Neural crest cell (in vitro differentiated cells): ENCODE results near the gene ADAMTS17. TPM values are rescaled to one million over a fixed set of nuclear protein-coding genes. Genes with fewer than 3 reads are reported as not detected.

Source experiments
- DNase-seq: peaks from one replicate; pipeline ENCODE4 v3.0.0; 2021; ENCODE audit warnings: low read depth, mixed read lengths, low spot score
- H3K27ac Mint-ChIP-seq: one replicate; pipeline ENCODE4 v1.8.0; 2021; ENCODE audit warnings: mild to moderate bottlenecking, mixed read lengths; ENCODE audit not compliant: unreplicated experiment
- H3K27me3 Mint-ChIP-seq: 2 replicates; pipeline ENCODE4 v1.8.0; 2021; ENCODE audit warnings: low read depth, mild to moderate bottlenecking, mixed read lengths
- H3K36me3 Mint-ChIP-seq: 2 replicates; pipeline ENCODE4 v1.8.0; 2021; ENCODE audit warnings: low read depth, mild to moderate bottlenecking, mixed read lengths
- H3K4me1 Mint-ChIP-seq: 2 replicates; pipeline ENCODE4 v1.8.0; 2021; ENCODE audit warnings: mixed read lengths
- H3K4me3 Mint-ChIP-seq: one replicate; pipeline ENCODE4 v1.8.0; 2021; ENCODE audit warnings: mild to moderate bottlenecking, mixed read lengths
- H3K9me3 Mint-ChIP-seq: 2 replicates; pipeline ENCODE4 v1.8.0; 2021; ENCODE audit warnings: mixed read lengths
- total RNA-seq: library from RNA; stranded (reverse); gene quantifications from 2 replicates; pipeline ENCODE4 v1.2.1, GENCODE V29; 2021
- TF ChIP-seq, protein P1 (sequence below): fragments of 200-600 bp; sonication (generic); conservative IDR thresholded peaks from 2 replicates; pipeline ENCODE4 v1.5.0; 2021; ENCODE audit warnings: antibody characterized with exemption, mild to moderate bottlenecking

The ADAMTS17 gene
- total RNA-seq, 1 donor from 2014 or later, result 2.3 TPM

DNA sequence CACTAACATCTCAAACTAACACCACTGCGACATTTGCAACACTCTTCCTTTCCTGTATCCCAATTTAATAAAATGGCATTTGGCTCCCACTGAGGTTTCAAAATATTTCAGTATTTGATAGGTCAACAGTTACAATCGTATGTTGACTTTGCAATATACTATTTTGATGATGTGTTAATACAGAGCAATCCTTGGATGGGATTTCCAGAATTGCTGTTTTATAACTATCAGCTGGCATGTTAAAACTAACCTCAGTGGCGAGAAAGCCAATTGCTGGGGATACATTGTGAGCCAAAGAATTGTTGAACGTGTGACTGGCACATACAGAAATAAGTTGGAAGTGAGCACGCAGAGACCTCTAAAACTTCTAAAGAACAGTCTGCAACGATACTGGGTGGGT lies 382.4 kb downstream of the ADAMTS17 start:
- no peak overlapping the region for H3K27ac Mint-ChIP-seq
- TF ChIP-seq, protein P1, sequence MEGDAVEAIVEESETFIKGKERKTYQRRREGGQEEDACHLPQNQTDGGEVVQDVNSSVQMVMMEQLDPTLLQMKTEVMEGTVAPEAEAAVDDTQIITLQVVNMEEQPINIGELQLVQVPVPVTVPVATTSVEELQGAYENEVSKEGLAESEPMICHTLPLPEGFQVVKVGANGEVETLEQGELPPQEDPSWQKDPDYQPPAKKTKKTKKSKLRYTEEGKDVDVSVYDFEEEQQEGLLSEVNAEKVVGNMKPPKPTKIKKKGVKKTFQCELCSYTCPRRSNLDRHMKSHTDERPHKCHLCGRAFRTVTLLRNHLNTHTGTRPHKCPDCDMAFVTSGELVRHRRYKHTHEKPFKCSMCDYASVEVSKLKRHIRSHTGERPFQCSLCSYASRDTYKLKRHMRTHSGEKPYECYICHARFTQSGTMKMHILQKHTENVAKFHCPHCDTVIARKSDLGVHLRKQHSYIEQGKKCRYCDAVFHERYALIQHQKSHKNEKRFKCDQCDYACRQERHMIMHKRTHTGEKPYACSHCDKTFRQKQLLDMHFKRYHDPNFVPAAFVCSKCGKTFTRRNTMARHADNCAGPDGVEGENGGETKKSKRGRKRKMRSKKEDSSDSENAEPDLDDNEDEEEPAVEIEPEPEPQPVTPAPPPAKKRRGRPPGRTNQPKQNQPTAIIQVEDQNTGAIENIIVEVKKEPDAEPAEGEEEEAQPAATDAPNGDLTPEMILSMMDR, result no peak
- H3K9me3 Mint-ChIP-seq, result peaks cover 6% of the 10 kb centered on the region
- peaks cover 4% of the 10 kb centered on the region for H3K4me1 Mint-ChIP-seq
- DNase-seq, result no peak
- H3K4me3 Mint-ChIP-seq, result no peak overlapping the region
- no peaks in the 10 kb centered on the region for H3K36me3 Mint-ChIP-seq
- H3K27me3 Mint-ChIP-seq, result no peaks in the 10 kb centered on the region

DNA sequence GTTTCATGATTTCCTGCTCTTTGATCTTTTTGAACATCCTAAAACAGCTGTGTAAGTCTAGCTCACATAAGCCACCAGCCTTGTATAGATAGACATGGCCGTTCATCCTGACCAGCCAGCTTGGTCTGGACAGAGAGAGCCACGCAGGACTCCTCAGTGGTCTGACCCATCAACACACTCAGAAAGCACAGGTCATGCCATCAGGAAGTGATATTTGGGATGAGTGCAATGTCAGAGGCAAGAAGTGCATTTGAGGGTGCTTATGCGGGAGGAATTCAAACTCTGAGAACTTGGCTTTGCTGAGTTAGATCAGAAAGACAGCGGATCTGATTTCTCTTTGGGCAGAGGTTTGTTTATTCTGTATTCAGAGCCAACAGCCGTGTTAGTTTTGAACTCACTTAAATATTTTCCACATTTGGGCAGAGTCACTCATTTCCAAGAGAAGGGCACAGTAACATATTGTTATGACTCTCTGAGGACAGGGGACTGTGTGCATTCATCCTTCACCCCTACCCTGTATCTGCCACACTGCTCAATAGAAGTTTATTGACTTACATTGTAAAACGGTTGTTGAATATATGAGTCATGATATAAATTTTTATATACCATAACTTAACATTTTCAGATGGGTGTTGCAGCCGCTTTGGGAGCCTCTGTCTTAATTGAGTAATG lies 383.2 kb downstream of the ADAMTS17 start:
- H3K27ac Mint-ChIP-seq, result no peak overlapping the region
- no peaks in the 10 kb centered on the region for H3K36me3 Mint-ChIP-seq
- H3K27me3 Mint-ChIP-seq, result no peaks in the 10 kb centered on the region
- H3K4me1 Mint-ChIP-seq, result peaks cover 4% of the 10 kb centered on the region
- TF ChIP-seq, protein P1, result no peak
- H3K4me3 Mint-ChIP-seq, result no peak overlapping the region
- H3K9me3 Mint-ChIP-seq, result peaks cover 4% of the 10 kb centered on the region
- DNase-seq, result no peak

DNA sequence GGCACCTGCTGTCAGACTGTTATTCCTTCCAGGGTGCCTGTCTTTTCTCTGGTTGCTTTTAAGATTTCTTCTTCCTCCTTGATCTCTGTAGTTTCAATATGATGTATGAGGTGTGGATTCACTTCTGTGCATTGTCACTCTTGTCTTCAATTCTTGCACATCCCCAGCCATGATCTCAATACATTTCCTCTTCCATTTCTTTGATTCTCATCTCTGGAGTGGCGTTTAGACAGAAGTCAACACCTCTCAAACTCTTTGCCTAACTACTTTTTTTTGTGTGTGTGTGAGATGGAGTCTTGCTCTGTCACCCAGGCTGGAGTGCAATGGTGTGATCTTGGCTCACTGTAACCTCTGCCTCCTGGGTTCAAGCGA lies 384.1 kb downstream of the ADAMTS17 start:
- no peak for DNase-seq
- H3K36me3 Mint-ChIP-seq, result no peaks in the 10 kb centered on the region
- no peak overlapping the region for H3K27ac Mint-ChIP-seq
- peaks cover 4% of the 10 kb centered on the region for H3K4me1 Mint-ChIP-seq
- TF ChIP-seq, protein P1, result no peak
- peaks cover 4% of the 10 kb centered on the region for H3K9me3 Mint-ChIP-seq
- H3K27me3 Mint-ChIP-seq, result no peaks in the 10 kb centered on the region
- H3K4me3 Mint-ChIP-seq, result no peak overlapping the region

DNA sequence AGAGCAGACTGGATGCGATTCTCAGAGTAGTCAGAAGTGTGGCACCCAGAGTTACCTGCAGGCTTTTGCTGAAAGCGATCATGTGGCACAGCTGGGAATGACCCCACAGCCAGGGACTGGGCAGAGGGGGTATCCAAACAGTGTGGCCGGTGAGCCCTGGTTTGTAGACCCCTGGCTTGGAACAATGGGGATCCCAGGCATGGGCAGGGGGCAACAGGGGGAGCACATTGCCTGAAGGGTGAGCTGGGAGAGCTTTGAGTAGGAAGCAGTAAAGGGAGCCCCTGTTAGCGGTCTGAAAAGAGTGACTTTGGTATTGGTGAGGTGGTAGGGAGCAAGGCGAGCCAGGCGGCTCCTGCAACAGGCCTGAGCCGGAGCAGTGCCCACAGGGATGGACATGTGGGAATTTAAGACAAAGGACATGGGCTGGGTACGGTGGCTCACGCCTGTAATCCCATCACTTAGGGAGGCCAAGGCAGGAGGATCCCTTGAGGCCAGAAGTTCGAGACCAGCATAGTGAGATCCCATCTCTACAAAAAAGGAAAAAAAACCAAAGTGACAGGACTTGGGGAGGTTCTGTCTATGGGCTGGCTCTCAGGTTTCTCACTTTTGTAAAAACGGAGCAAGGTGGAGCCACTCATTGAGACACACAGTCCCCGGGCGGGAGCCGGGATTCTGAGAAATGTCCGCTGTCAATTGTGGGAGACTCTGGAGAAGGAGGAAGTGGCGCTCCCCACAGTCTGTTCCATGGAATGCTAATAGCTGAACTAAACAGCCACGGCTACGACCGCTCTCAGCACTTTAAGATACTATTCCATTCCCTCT lies 384.7 kb downstream of the ADAMTS17 start:
- no peak for DNase-seq
- Mint-ChIP-seq H3K4me3 (no peak overlapping the region), H3K27ac (peak overlapping the region; percentile 10), H3K4me1 (peaks cover 4% of the 10 kb centered on the region), H3K36me3 (no peaks in the 10 kb centered on the region), H3K9me3 (peaks cover 3% of the 10 kb centered on the region), H3K27me3 (no peaks in the 10 kb centered on the region)
- TF ChIP-seq, protein P1, result no peak

DNA sequence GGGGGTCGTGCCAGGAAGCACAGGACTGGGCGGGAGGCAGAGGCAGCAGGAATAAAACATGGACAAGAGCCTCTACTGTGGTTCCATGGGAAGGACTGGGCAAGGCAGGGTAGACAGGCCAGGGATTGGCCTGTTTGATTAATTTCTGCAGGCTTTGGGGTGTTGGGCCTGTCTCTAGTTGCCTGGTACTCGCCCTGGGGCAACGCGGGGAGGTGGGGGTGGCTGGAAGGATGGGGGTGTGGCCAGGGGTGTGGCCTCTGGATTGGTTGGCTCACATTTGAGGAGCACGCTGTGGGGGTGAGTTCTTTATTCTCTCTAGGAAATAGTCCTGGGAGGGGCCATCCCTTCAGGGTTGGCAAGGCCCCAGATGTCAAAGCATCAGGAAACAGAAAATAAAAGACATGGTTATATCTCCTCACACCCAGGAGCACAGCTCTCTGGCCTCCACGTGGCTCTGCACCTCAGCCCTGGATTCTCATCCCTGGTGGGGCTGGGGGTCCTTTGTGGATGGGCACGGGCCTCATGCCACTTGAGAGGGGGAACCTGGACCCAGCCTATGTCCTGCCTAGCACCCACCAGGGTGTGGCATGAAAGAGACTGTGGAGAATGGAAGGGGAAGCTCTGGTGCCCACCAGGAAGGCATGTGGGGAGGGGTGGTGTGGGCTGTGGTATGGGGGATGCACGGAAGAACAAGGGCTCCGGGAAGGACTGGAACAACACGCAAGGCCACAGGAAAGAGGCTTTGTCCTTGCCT lies 385.6 kb downstream of the ADAMTS17 start:
- no peak overlapping the region for H3K4me3 Mint-ChIP-seq
- peak overlapping the region; percentile 10 for H3K27ac Mint-ChIP-seq
- H3K4me1 Mint-ChIP-seq, result peaks cover 3% of the 10 kb centered on the region
- TF ChIP-seq, protein P1, result no peak
- DNase-seq, result no peak
- no peaks in the 10 kb centered on the region for H3K36me3 Mint-ChIP-seq
- no peaks in the 10 kb centered on the region for H3K27me3 Mint-ChIP-seq
- H3K9me3 Mint-ChIP-seq, result peaks cover 3% of the 10 kb centered on the region
